Neural crest cell (in vitro differentiated cells): ENCODE data around the gene NFIA. TPM values are rescaled to one million over a fixed set of nuclear protein-coding genes. Genes with fewer than 3 reads are reported as not detected.

ENCODE experiments used
- DNase-seq: peaks from one replicate; pipeline ENCODE4 v3.0.0; 2021; ENCODE audit warnings: low read depth, mixed read lengths, low spot score
- H3K27ac Mint-ChIP-seq: one replicate; pipeline ENCODE4 v1.8.0; 2021; ENCODE audit warnings: mild to moderate bottlenecking, mixed read lengths; ENCODE audit not compliant: unreplicated experiment
- H3K27me3 Mint-ChIP-seq: 2 replicates; pipeline ENCODE4 v1.8.0; 2021; ENCODE audit warnings: low read depth, mild to moderate bottlenecking, mixed read lengths
- H3K36me3 Mint-ChIP-seq: 2 replicates; pipeline ENCODE4 v1.8.0; 2021; ENCODE audit warnings: low read depth, mild to moderate bottlenecking, mixed read lengths
- H3K4me1 Mint-ChIP-seq: 2 replicates; pipeline ENCODE4 v1.8.0; 2021; ENCODE audit warnings: mixed read lengths
- H3K4me3 Mint-ChIP-seq: one replicate; pipeline ENCODE4 v1.8.0; 2021; ENCODE audit warnings: mild to moderate bottlenecking, mixed read lengths
- H3K9me3 Mint-ChIP-seq: 2 replicates; pipeline ENCODE4 v1.8.0; 2021; ENCODE audit warnings: mixed read lengths
- total RNA-seq: library from RNA; stranded (reverse); gene quantifications from 2 replicates; pipeline ENCODE4 v1.2.1, GENCODE V29; 2021
- TF ChIP-seq, protein P1 (sequence below): fragments of 200-600 bp; sonication (generic); conservative IDR thresholded peaks from 2 replicates; pipeline ENCODE4 v1.5.0; 2021; ENCODE audit warnings: antibody characterized with exemption, mild to moderate bottlenecking

NFIA gene
- total RNA-seq, 1 donor from 2014 or later, result 3.4 TPM

DNA sequence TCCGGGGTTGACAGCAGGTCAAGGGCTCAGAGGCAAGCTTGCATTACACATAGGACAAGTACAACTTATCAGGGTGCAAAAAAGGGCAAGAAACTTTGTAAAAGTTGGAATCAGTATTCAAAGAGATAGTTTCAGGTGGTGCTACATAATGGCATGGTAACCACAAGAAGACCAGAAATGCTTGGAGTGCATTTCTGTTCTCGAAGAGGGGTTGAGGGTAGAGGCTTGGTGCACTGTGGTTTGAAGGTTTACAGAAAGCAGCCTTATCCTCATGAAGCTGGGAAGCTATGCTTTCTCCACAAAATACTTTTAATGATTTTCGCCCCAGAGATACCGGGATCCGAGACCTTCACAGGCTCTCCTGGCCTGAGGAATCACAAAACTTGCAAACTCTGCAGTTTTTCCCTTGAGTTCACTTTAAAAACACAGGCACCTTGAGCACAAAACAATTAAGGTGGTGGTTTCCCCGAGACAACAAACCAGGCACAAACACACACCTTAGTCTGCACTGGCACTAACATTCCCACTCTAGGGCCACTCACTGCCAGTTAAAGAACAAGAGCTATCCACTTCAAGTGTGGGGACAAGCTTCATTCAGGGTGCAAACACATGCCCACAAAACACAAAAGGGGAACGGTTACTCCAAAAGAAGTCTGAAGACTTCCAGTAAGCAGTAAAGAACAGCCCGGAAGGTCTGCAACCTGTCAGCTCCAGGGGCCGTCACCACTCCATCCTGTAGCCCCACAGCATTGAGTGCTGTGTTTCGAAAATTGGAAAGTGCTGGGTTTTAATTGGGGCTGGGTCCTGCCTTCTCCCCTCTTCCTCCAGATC lies 29.8 kb upstream of the NFIA start:
- DNase-seq, result no peak
- TF ChIP-seq, protein P1, sequence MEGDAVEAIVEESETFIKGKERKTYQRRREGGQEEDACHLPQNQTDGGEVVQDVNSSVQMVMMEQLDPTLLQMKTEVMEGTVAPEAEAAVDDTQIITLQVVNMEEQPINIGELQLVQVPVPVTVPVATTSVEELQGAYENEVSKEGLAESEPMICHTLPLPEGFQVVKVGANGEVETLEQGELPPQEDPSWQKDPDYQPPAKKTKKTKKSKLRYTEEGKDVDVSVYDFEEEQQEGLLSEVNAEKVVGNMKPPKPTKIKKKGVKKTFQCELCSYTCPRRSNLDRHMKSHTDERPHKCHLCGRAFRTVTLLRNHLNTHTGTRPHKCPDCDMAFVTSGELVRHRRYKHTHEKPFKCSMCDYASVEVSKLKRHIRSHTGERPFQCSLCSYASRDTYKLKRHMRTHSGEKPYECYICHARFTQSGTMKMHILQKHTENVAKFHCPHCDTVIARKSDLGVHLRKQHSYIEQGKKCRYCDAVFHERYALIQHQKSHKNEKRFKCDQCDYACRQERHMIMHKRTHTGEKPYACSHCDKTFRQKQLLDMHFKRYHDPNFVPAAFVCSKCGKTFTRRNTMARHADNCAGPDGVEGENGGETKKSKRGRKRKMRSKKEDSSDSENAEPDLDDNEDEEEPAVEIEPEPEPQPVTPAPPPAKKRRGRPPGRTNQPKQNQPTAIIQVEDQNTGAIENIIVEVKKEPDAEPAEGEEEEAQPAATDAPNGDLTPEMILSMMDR, result no peak
- Mint-ChIP-seq H3K27ac (no peak overlapping the region), H3K36me3 (no peaks in the 10 kb centered on the region), H3K4me1 (peaks cover 28% of the 10 kb centered on the region), H3K27me3 (peaks cover 73% of the 10 kb centered on the region), H3K4me3 (peak overlapping the region; percentile 86), H3K9me3 (no peaks in the 10 kb centered on the region)

GRCh38 chr1:61053226-61053711 lies 29.1 kb upstream of the NFIA start:
- Mint-ChIP-seq H3K9me3 (no peaks in the 10 kb centered on the region), H3K4me3 (peak overlapping the region; percentile 86), H3K27me3 (peaks cover 80% of the 10 kb centered on the region), H3K36me3 (no peaks in the 10 kb centered on the region), H3K27ac (no peak overlapping the region), H3K4me1 (peaks cover 28% of the 10 kb centered on the region)
- TF ChIP-seq, protein P1, result no peak
- no peak for DNase-seq

DNA sequence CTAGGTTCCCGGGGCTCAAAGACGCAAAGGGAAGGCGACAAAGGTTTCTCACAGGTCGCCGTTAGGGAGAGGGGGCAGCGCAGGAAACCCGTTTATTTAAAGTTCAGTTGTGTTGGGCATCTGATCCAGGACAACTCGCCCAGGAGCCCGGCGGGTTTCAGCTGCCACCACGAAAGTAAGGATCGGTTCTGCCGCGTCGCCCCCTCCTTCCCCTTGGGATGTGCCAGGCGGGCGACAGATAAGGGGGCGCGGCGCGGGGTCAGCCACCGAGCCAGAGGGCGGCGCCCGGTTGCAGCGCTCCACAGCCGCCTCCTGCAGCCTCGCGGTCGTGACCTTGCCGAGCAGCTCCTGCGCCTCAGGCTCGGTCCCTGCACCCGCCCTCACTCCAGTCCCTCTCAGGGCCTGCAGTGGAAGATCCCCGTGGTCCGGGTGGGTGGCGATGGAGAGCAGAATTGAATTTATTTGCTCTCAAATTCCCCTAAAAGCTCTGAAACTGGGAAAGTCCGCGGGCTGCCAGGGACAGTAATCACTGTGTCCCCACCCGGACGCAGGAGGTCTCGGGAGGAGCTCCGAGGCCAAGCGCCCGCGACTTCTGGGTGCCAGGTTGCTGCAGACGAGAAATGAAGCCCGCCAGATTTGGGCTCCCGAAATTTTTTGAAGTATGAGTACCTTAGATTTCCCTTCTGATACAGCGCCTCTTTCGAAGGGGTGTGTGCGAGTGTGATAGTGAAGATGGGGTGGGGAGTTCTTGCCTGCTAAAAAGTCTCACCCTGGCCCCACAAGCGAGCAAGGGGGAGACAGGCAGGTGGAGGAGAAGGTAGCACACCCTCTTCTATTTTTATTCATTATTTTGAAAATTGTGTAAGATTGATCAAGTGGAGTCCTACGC lies 28.4 kb upstream of the NFIA start:
- DNase-seq, result no peak
- Mint-ChIP-seq H3K27ac (no peak overlapping the region), H3K4me3 (peak overlapping the region; percentile 86), H3K4me1 (peaks cover 28% of the 10 kb centered on the region), H3K9me3 (no peaks in the 10 kb centered on the region), H3K36me3 (no peaks in the 10 kb centered on the region), H3K27me3 (peaks cover 87% of the 10 kb centered on the region)
- TF ChIP-seq, protein P1, result no peak

- no peaks in the 10 kb centered on the region for H3K36me3 Mint-ChIP-seq
- H3K4me3 Mint-ChIP-seq, result peak overlapping the region; percentile 26
- no peak for DNase-seq
- TF ChIP-seq, protein P1, result no peak
- peaks cover 28% of the 10 kb centered on the region for H3K4me1 Mint-ChIP-seq
- peaks cover 91% of the 10 kb centered on the region for H3K27me3 Mint-ChIP-seq
- no peaks in the 10 kb centered on the region for H3K9me3 Mint-ChIP-seq
- no peak overlapping the region for H3K27ac Mint-ChIP-seq
These were observed 27.8 kb upstream of the NFIA start for GRCh38 chr1:61054601-61054993.

DNA sequence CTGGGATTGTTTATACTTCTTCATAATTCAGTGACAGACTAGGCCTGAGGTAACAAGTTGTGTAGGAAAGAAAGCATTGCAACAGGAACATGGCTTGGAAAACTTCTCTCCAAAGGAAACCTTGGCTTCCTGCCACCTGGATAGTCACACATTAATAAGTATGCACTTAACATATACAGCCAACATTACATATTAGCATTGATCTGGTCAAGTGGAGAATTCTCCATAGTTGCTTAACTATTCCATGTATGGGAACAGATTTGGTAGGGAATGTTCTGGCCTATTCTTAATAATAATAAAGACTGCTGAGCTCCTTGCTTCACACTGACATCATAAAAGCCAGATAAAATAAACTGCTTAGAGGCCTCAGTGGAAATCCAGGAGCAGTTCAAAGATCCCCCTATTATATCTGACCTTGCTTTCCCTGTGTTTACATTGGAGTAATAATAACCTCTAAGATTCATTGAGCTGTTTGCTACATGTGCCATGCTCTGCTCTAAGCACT lies 27.2 kb upstream of the NFIA start:
- TF ChIP-seq, protein P1, result no peak
- no peak overlapping the region for H3K27ac Mint-ChIP-seq
- H3K4me1 Mint-ChIP-seq, result peaks cover 28% of the 10 kb centered on the region
- DNase-seq, result no peak
- peaks cover 93% of the 10 kb centered on the region for H3K27me3 Mint-ChIP-seq
- no peaks in the 10 kb centered on the region for H3K9me3 Mint-ChIP-seq
- H3K4me3 Mint-ChIP-seq, result peak overlapping the region; percentile 60
- H3K36me3 Mint-ChIP-seq, result no peaks in the 10 kb centered on the region
